NB4 (cell line): ENCODE data around the gene PRPSAP2.

Source experiments
- CTCF ChIP-seq: IDR thresholded peaks from one replicate; pipeline ENCODE4 v1.5.1; 2012; ENCODE audit warnings: low read depth, low read length
- MAX ChIP-seq: IDR thresholded peaks from 2 replicates; pipeline ENCODE4 v1.6.1; 2011; ENCODE audit warnings: low read depth, low read length

- TF ChIP-seq CTCF, result no peak
- no peak for TF ChIP-seq MAX
These were observed 88.6 kb downstream of the PRPSAP2 start for GRCh38 chr17:18946536-18946935.
